ENCODE results near the gene FAM3C.
"Not testable (repeated sequence)": the region's sequence is repeated elsewhere in the genome, so short reads cannot be mapped to it uniquely, and the experiment has no call there.

Gene FAM3C

GRCh38 chr7:121395961-121396757, at the start of gene FAM3C:
Gene FAM3C, minus strand, starts transcription at chr7:121396308. Its CDS starts 13,339 bp downstream, at chr7:121382969.
- DNase-seq (ENCODE audit: low read depth in 2 of 3, low spot score in 2 of 3), result peak; percentile 81 to 91 (median 89)

GRCh38 chr7:121442845-121443244, 46.7 kb upstream of the FAM3C start:
- no peak for DNase-seq (ENCODE audit: low read depth in 2 of 3, low spot score in 2 of 3)

GRCh38 chr7:121440857-121441503, 44.9 kb upstream of the FAM3C start:
- DNase-seq (ENCODE audit: low read depth in 2 of 3, low spot score in 2 of 3), result no peak

GRCh38 chr7:121438043-121438955, 42.2 kb upstream of the FAM3C start:
- DNase-seq (ENCODE audit: low read depth in 2 of 3, low spot score in 2 of 3), result peak; percentile 12 to 40 (median 15)

- DNase-seq (ENCODE audit: low read depth in 2 of 3, low spot score in 2 of 3), result no peak
These were observed 41.4 kb upstream of the FAM3C start for GRCh38 chr7:121437470-121437869.

GRCh38 chr7:121436688-121437087, 40.6 kb upstream of the FAM3C start:
- DNase-seq (ENCODE audit: low read depth in 2 of 3, low spot score in 2 of 3), result no peak

- no peak for DNase-seq (ENCODE audit: low read depth in 2 of 3, low spot score in 2 of 3)
These were observed 40.0 kb upstream of the FAM3C start for GRCh38 chr7:121436136-121436535.

- DNase-seq (ENCODE audit: low read depth in 2 of 3, low spot score in 2 of 3), result no peak
These were observed 37.7 kb upstream of the FAM3C start for GRCh38 chr7:121433775-121434174.

- not testable (repeated sequence) for DNase-seq (ENCODE audit: low read depth in 2 of 3, low spot score in 2 of 3)
These were observed 36.4 kb upstream of the FAM3C start for GRCh38 chr7:121432486-121432885.

GRCh38 chr7:121431996-121432395, 35.9 kb upstream of the FAM3C start:
- no peak for DNase-seq (ENCODE audit: low read depth in 2 of 3, low spot score in 2 of 3)

- DNase-seq (ENCODE audit: low read depth in 2 of 3, low spot score in 2 of 3), result no peak
These were observed 35.4 kb upstream of the FAM3C start for GRCh38 chr7:121431389-121431995.

GRCh38 chr7:121430558-121430957, 34.5 kb upstream of the FAM3C start:
- no peak for DNase-seq (ENCODE audit: low read depth in 2 of 3, low spot score in 2 of 3)

- no peak for DNase-seq (ENCODE audit: low read depth in 2 of 3, low spot score in 2 of 3)
These were observed 33.7 kb upstream of the FAM3C start for GRCh38 chr7:121429798-121430197.

GRCh38 chr7:121428855-121429489, 32.9 kb upstream of the FAM3C start:
- DNase-seq (ENCODE audit: low read depth in 2 of 3, low spot score in 2 of 3), result no peak

- not testable (repeated sequence) for DNase-seq (ENCODE audit: low read depth in 2 of 3, low spot score in 2 of 3)
These were observed 25.6 kb upstream of the FAM3C start for GRCh38 chr7:121421743-121422142.

GRCh38 chr7:121420976-121421375, 24.9 kb upstream of the FAM3C start:
- no peak for DNase-seq (ENCODE audit: low read depth in 2 of 3, low spot score in 2 of 3)

GRCh38 chr7:121419201-121420148, 23.4 kb upstream of the FAM3C start:
- DNase-seq (ENCODE audit: low read depth in 2 of 3, low spot score in 2 of 3), result no peak

GRCh38 chr7:121416533-121416932, 20.4 kb upstream of the FAM3C start:
- DNase-seq (ENCODE audit: low read depth in 2 of 3, low spot score in 2 of 3), result no peak

- no peak for DNase-seq (ENCODE audit: low read depth in 2 of 3, low spot score in 2 of 3)
These were observed 18.3 kb upstream of the FAM3C start for GRCh38 chr7:121414436-121414835.

All from activated CD8-positive, alpha-beta memory T cell treated with anti-CD3 and anti-CD28 coated beads for 48 hours (primary cell).